K562 (cell line): ENCODE results near the gene MFSD11. TPM values are rescaled to one million over a fixed set of nuclear protein-coding genes. Genes with fewer than 3 reads are reported as not detected.
"Not testable (repeated sequence)": the region's sequence is repeated elsewhere in the genome, so short reads cannot be mapped to it uniquely, and the experiment has no call there.

ENCODE experiments used
- ATAC-seq: fragments of 200-7000 bp; cut with Tn5 transposase; 3 replicates; pipeline ENCODE4 v1.9.1; 2020; ENCODE audit warnings: moderate library complexity
- BruUV-seq: library from RNA; stranded (reverse); fragments of 400-500 nt; replicated peaks from 2 replicates; lab custom pipeline; 2021; lab: Mats Ljungman, UMichigan
- CTCF ChIA-PET: fragments of 300-600 bp; formaldehyde crosslinking; extraction: SDS; loops from one replicate; lab custom pipeline; 2021; ENCODE audit warnings: low intra/inter-chr PET ratio; lab: Yijun Ruan, JAX
- POLR2A ChIA-PET: fragments of 300-600, 350-650 bp; sonication (Branson Sonifier 250); formaldehyde crosslinking; extraction: SDS; loops from one replicate; lab custom pipeline; 2021; ENCODE audit warnings: antibody characterized with exemption, inconsistent platforms; lab: Yijun Ruan, JAX
- DNase-seq, 4 experiments: peaks; one replicate each; pipeline versions ENCODE4 v3.0.0 to v3.0.0-alpha.2; 2011 to 2018; ENCODE audit warnings: low spot score in 3 of 4, mixed read lengths in 3 of 4; ENCODE audit errors: extremely low read depth in 1 of 4
- FAIRE-seq: peaks from 2 replicates; lab custom pipeline; 2011; peaks lifted over from hg19 to GRCh38; lab: Jason Lieb, UNC
- H2AFZ ChIP-seq: 2 replicates; pipeline ENCODE4 v1.6.0; 2011; ENCODE audit warnings: low read depth, low read length, control low read depth, inconsistent platforms
- H3K27ac ChIP-seq: fragments of 200-600 bp; 3 replicates; pipeline ENCODE4 v1.8.0; 2011; ENCODE audit warnings: low read depth, mild to moderate bottlenecking, control low read depth, inconsistent platforms, low read length, moderate library complexity, mixed read lengths; ENCODE audit errors: extremely low read depth
- H3K27me3 ChIP-seq, 2 experiments: fragments of 300-600 bp in 1 of 2; 2 replicates in 1 of 2; 3 replicates in 1 of 2; pipeline versions ENCODE4 v1.6.0 to v1.8.0; 2011; ENCODE audit warnings: inconsistent platforms in 2 of 2, low read length in 2 of 2, mild to moderate bottlenecking in 1 of 2, mixed read lengths in 1 of 2, moderate library complexity in 1 of 2; ENCODE audit not compliant: control insufficient read depth in 2 of 2, insufficient read depth in 2 of 2
- H3K36me3 ChIP-seq: fragments of 300-600 bp; 3 replicates; pipeline ENCODE4 v1.8.0; 2011; ENCODE audit warnings: mild to moderate bottlenecking, low read length, inconsistent platforms; ENCODE audit not compliant: control insufficient read depth, insufficient read depth
- H3K4me1 ChIP-seq, 2 experiments: fragments of 200-600 bp in 1 of 2; replicated peaks in 1 of 2; 2 replicates in 1 of 2; 3 replicates in 1 of 2; pipeline versions ENCODE4 v1.5.1 to v1.8.0; 2011; ENCODE audit warnings: inconsistent platforms in 2 of 2, low read length in 2 of 2, mild to moderate bottlenecking in 1 of 2, mixed read lengths in 1 of 2, moderate library complexity in 1 of 2; ENCODE audit not compliant: control insufficient read depth in 2 of 2, insufficient read depth in 2 of 2
- H3K4me2 ChIP-seq: 2 replicates; pipeline ENCODE4 v1.6.1; 2011; ENCODE audit warnings: low read length, control low read depth, inconsistent platforms, mixed read lengths; ENCODE audit not compliant: insufficient read depth
- H3K4me3 ChIP-seq: fragments of 200-600 bp; sonication (generic), shearing (Covaris generic); 2 replicates; pipeline ENCODE4 v1.5.1; 2016; ENCODE audit warnings: control low read depth, inconsistent platforms
- H3K79me2 ChIP-seq: fragments of 200-600 bp; 3 replicates; pipeline ENCODE4 v1.8.0; 2011; ENCODE audit warnings: low read length, inconsistent platforms; ENCODE audit not compliant: control insufficient read depth, insufficient read depth
- H3K9ac ChIP-seq, 2 experiments: 2 replicates each; pipeline versions ENCODE4 v1.6.0 to v1.6.1; 2011; ENCODE audit warnings: low read depth in 2 of 2, low read length in 2 of 2, control low read depth in 1 of 2, inconsistent platforms in 1 of 2, mild to moderate bottlenecking in 1 of 2, mixed read lengths in 1 of 2; ENCODE audit not compliant: insufficient read depth in 1 of 2
- H3K9me1 ChIP-seq: one replicate; pipeline ENCODE4 v1.6.0; 2011; ENCODE audit warnings: inconsistent platforms, mild to moderate bottlenecking, low read length, moderate library complexity; ENCODE audit not compliant: control insufficient read depth, insufficient read depth
- H3K9me3 ChIP-seq: replicated peaks from 2 replicates; pipeline ENCODE4 v1.5.1; 2011; ENCODE audit warnings: low read depth, low read length, inconsistent platforms; ENCODE audit not compliant: control insufficient read depth, insufficient read depth
- H4K20me1 ChIP-seq: replicated peaks from 2 replicates; pipeline ENCODE4 v1.6.1; 2011; ENCODE audit warnings: low read length, inconsistent platforms, mixed read lengths; ENCODE audit not compliant: control insufficient read depth, insufficient read depth
- BACH1 ChIP-seq: fragments of 200-800 bp; sonication (Bioruptor generic); IDR thresholded peaks from 2 replicates; pipeline ENCODE4 v1.6.1; 2016; ENCODE audit warnings: missing genetic modification characterization, missing compliant biosample characterization
- CHD4 ChIP-seq: fragments of 200-600 bp; sonication (generic); IDR thresholded peaks from 3 replicates; pipeline ENCODE4 v1.6.1; 2012; ENCODE audit warnings: low read depth, mild to moderate bottlenecking, mixed read lengths, low read length, inconsistent platforms; ENCODE audit not compliant: insufficient read depth, insufficient replicate concordance, poor library complexity, severe bottlenecking
- EGR1 ChIP-seq: fragments of 450-650 bp; conservative IDR thresholded peaks from 2 replicates; pipeline ENCODE4 v1.6.1; 2017; ENCODE audit warnings: mild to moderate bottlenecking
- NFIX ChIP-seq: fragments of 250-450 bp; sonication (Bioruptor Pico); IDR thresholded peaks from 2 replicates; pipeline ENCODE4 v1.4.0; 2020; ENCODE audit warnings: low read depth, mild to moderate bottlenecking, moderate library complexity
- RUNX1 ChIP-seq: sonication (generic); IDR thresholded peaks from 2 replicates; pipeline ENCODE4 v1.6.1; 2016; ENCODE audit warnings: antibody characterized with exemption, low read depth
- SLC30A9 ChIP-seq: fragments of 250-450 bp; sonication (Bioruptor Pico); IDR thresholded peaks from 2 replicates; pipeline ENCODE4 v1.8.0; 2022; ENCODE audit warnings: mild to moderate bottlenecking, moderate library complexity
- ZNF121 ChIP-seq: sonication (generic); formaldehyde crosslinking; conservative IDR thresholded peaks from 2 replicates; pipeline ENCODE4 v1.8.0; 2022; ENCODE audit warnings: missing genetic modification reagents
- WGBS: fragments of 100-300 bp; shearing (Covaris generic); methylation state at CpG from one replicate; pipeline ENCODE4 v1.1.6; 2016; ENCODE audit warnings: low coverage, mixed read lengths; ENCODE audit not compliant: insufficient coverage; ENCODE audit errors: missing lambda C conversion rate; 5-methylcytosine and 5-hydroxymethylcytosine counted together
- in situ Hi-C: fragments of 300-500 bp; cut with MboI; formaldehyde crosslinking; loops from 4 replicates; pipeline ENCODE4 v1.15.0; 2018; ENCODE audit warnings: inconsistent platforms, mixed read lengths
- intact Hi-C: fragments of 100-400 bp; cut with micrococcal nuclease; formaldehyde crosslinking; loops from 2 replicates; pipeline ENCODE4 v1.14.2; 2022
- polyA plus RNA-seq, 8 experiments: library from polyadenylated mRNA; depleted of rRNA in 4 of 8; stranded (reverse) in 5 of 8; unstranded in 3 of 8; fragments of >200 nt; fragmentation: Nextera tagmentation in 2 of 8; fragmentation: Illumina TruSeq in 1 of 8; extraction: Ambion mirVana in 2 of 8; extraction: Trizol in 1 of 8; gene quantifications; 2 replicates each; pipeline versions ENCODE4 v1.2.1 to v1.2.3, GENCODE V29; 2011 to 2014; ENCODE audit warnings: inconsistent platforms in 1 of 8, missing spikeins in 1 of 8
- total RNA-seq, 7 experiments: library from RNA; depleted of rRNA in 6 of 7; stranded (reverse); fragments of >200 nt in 6 of 7; fragmentation: Illumina TruSeq in 2 of 7; extraction: Trizol in 2 of 7; gene quantifications; 2 replicates each; pipeline versions ENCODE4 v1.2.1 to v1.2.3, GENCODE V29; 2011 to 2021; ENCODE audit warnings: low replicate concordance in 1 of 7
- TF ChIP-seq, protein P1 (sequence below): conservative IDR thresholded peaks from 2 replicates; pipeline ENCODE4 v1.6.1; 2011; ENCODE audit warnings: low read depth, mild to moderate bottlenecking, low read length; ENCODE audit not compliant: control insufficient read depth
- TF ChIP-seq, protein P2 (sequence below): fragments of 450-650 bp; IDR thresholded peaks from 2 replicates; pipeline ENCODE4 v1.6.1; 2017; ENCODE audit warnings: mild to moderate bottlenecking, moderate library complexity
- TF ChIP-seq, protein P3 (sequence below): fragments of 250-450 bp; sonication (Bioruptor Pico); IDR thresholded peaks from 2 replicates; pipeline ENCODE4 v1.4.0; 2020; ENCODE audit warnings: mild to moderate bottlenecking, moderate library complexity, borderline replicate concordance

Gene MFSD11
- total and polyA plus RNA-seq, 9 of the 15 experiments (the other 6 are each of a cell fraction or from before 2014, with no cell fraction given): 14.4 to 24.5 (median 19.9) TPM

DNA sequence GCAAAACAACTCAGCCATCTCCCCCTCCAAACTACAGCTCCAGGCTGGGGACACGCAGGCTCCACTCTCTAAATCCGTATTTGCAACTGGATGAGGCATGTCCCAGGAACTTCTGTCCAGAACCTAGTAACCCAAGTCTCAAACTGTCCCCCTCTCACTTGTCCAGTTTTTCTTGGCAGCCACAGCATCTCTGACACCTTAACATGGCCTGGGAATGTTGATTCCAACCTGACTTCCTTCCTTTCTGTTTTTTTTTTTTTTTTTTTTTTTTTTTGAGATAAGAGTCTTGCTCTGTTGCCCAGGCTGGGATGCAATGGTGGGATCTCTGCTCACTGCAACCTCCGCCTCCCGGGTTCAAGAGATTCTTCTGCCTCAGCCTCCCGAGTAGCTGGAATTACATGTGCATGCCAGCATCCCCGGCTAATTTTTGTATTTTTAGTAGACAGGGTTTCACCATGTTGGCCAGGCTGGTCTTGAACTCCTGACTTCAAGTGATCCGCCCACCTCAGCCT lies 39.4 kb upstream of the MFSD11 start:
- H3K9me3 ChIP-seq, H4K20me1 ChIP-seq, H2AFZ ChIP-seq, H3K9ac ChIP-seq, CTCF ChIA-PET, ATAC-seq, H3K27me3 ChIP-seq, H3K36me3 ChIP-seq, H3K27ac ChIP-seq, H3K79me2 ChIP-seq, H3K4me3 ChIP-seq, DNase-seq, intact Hi-C loops, H3K4me2 ChIP-seq, H3K9me1 ChIP-seq, FAIRE-seq, BruUV-seq, in situ Hi-C loops: not testable (repeated sequence)
- TF ChIP-seq EGR1 (peak; percentile 62), ZNF121 (CRISPR knock-in tag) (peak; percentile 43)
- WGBS: 63% methylated on average over 7 of the region's 7 CpGs
- POLR2A ChIA-PET: interaction anchor here (0.8 to 2.8 kb wide), 5 partner anchors 10 to 176 kb away, joined by 3 to 19 read pairs (median 3); no protein-coding TSS in a partner anchor
- peaks cover 15 to 36% of the 10 kb centered on the region in 2 experiments for H3K4me1 ChIP-seq

DNA sequence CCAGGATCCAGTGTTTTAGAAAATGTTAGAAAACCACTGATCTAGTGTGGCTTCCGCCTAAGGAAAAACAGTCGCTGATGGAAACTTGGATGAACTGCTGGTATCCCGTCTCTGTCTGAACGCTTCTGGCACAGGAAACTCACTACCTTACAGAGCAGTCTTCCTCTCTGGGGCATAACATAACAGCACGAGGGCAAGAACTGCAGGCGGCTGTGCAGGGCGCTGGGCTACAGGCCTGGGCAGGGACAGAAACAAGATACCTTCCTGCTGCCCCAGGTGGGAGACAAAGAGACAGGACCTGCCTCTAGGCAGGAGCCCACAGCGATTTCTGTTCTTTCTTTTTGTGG lies 37.7 kb upstream of the MFSD11 start:
- Histone ChIP-seq H4K20me1 (0 out of 2 replicates have a peak, but pooled peaks cover 3% of the 10 kb centered on the region), H3K9me1 (no peaks in the 10 kb centered on the region), H3K27ac (no peak overlapping the region), H3K4me1 (peaks cover 15 to 36% of the 10 kb centered on the region in 2 experiments), H2AFZ (no peak overlapping the region), H3K4me3 (no peak overlapping the region), H3K9ac (peak overlapping the region in 1 of 2 experiments; percentile 35; a peak in 1 of 4 replicates), H3K4me2 (no peak overlapping the region), H3K9me3 (no peaks in the 10 kb centered on the region), H3K36me3 (no peaks in the 10 kb centered on the region), H3K27me3 (no peaks in the 10 kb centered on the region), H3K79me2 (no peaks in the 10 kb centered on the region)
- intact Hi-C loops: no loop called here
- DNase-seq (no peak), FAIRE-seq (no peak), ATAC-seq (no peak)
- no TSS peak for BruUV-seq
- in situ Hi-C loops: no loop called here
- WGBS: 61% methylated on average over 8 of the region's 8 CpGs
- ChIA-PET POLR2A (no interaction called here), CTCF (no interaction called here)
- no peak for TF ChIP-seq CHD4
- TF ChIP-seq NFIX (CRISPR knock-in tag): no peak
- no peak for TF ChIP-seq SLC30A9 (CRISPR knock-in tag)
- TF ChIP-seq, protein P1, sequence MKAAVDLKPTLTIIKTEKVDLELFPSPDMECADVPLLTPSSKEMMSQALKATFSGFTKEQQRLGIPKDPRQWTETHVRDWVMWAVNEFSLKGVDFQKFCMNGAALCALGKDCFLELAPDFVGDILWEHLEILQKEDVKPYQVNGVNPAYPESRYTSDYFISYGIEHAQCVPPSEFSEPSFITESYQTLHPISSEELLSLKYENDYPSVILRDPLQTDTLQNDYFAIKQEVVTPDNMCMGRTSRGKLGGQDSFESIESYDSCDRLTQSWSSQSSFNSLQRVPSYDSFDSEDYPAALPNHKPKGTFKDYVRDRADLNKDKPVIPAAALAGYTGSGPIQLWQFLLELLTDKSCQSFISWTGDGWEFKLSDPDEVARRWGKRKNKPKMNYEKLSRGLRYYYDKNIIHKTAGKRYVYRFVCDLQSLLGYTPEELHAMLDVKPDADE: no peak
- TF ChIP-seq RUNX1: no peak
- TF ChIP-seq, protein P2, sequence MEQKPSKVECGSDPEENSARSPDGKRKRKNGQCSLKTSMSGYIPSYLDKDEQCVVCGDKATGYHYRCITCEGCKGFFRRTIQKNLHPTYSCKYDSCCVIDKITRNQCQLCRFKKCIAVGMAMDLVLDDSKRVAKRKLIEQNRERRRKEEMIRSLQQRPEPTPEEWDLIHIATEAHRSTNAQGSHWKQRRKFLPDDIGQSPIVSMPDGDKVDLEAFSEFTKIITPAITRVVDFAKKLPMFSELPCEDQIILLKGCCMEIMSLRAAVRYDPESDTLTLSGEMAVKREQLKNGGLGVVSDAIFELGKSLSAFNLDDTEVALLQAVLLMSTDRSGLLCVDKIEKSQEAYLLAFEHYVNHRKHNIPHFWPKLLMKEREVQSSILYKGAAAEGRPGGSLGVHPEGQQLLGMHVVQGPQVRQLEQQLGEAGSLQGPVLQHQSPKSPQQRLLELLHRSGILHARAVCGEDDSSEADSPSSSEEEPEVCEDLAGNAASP: no peak
- TF ChIP-seq, protein P3, sequence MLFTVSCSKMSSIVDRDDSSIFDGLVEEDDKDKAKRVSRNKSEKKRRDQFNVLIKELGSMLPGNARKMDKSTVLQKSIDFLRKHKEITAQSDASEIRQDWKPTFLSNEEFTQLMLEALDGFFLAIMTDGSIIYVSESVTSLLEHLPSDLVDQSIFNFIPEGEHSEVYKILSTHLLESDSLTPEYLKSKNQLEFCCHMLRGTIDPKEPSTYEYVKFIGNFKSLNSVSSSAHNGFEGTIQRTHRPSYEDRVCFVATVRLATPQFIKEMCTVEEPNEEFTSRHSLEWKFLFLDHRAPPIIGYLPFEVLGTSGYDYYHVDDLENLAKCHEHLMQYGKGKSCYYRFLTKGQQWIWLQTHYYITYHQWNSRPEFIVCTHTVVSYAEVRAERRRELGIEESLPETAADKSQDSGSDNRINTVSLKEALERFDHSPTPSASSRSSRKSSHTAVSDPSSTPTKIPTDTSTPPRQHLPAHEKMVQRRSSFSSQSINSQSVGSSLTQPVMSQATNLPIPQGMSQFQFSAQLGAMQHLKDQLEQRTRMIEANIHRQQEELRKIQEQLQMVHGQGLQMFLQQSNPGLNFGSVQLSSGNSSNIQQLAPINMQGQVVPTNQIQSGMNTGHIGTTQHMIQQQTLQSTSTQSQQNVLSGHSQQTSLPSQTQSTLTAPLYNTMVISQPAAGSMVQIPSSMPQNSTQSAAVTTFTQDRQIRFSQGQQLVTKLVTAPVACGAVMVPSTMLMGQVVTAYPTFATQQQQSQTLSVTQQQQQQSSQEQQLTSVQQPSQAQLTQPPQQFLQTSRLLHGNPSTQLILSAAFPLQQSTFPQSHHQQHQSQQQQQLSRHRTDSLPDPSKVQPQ (CRISPR knock-in tag): no peak
- TF ChIP-seq BACH1 (tag): no peak
